Esophagus (tissue), 2 donors: ENCODE data around the gene NELFA. TPM values are rescaled to one million over a fixed set of nuclear protein-coding genes. Genes with fewer than 3 reads are reported as not detected.

Source experiments
- H3K27ac ChIP-seq, 2 donors: one replicate each; pipeline ENCODE4 v1.5.1; 2013; ENCODE audit warnings: low read depth in 2 of 2, mild to moderate bottlenecking in 2 of 2, inconsistent platforms in 1 of 2, low read length in 1 of 2, moderate library complexity in 1 of 2
- H3K27me3 ChIP-seq, 2 donors: one replicate each; pipeline ENCODE4 v1.6.1; 2013; ENCODE audit warnings: low read length in 2 of 2, control low read depth in 1 of 2, mild to moderate bottlenecking in 1 of 2; ENCODE audit not compliant: insufficient read depth in 2 of 2, control insufficient read depth in 1 of 2
- H3K36me3 ChIP-seq, 2 donors: one replicate each; pipeline ENCODE4 v1.6.1; 2013; ENCODE audit warnings: low read length in 1 of 2; ENCODE audit not compliant: control insufficient read depth in 2 of 2, insufficient read depth in 2 of 2
- H3K4me1 ChIP-seq, 2 donors: one replicate each; pipeline ENCODE4 v1.6.1; 2013; ENCODE audit warnings: low read length in 1 of 2; ENCODE audit not compliant: control insufficient read depth in 2 of 2, insufficient read depth in 2 of 2
- H3K4me3 ChIP-seq, 2 donors: one replicate each; pipeline ENCODE4 v1.5.1; 2013; ENCODE audit warnings: low read length in 2 of 2, mild to moderate bottlenecking in 2 of 2, low read depth in 1 of 2, moderate library complexity in 1 of 2
- H3K9me3 ChIP-seq, 2 donors: one replicate each; pipeline ENCODE4 v1.6.1; 2013; ENCODE audit warnings: mild to moderate bottlenecking in 2 of 2, low read depth in 1 of 2, low read length in 1 of 2, moderate library complexity in 1 of 2; ENCODE audit not compliant: control insufficient read depth in 2 of 2, insufficient read depth in 1 of 2
- WGBS, 2 donors: extraction: QIAGEN DNeasy Blood & Tissue Kit; methylation state at CpG; one replicate each; pipeline ENCODE4 v1.1.7; 2013; 5-methylcytosine and 5-hydroxymethylcytosine counted together
- polyA plus RNA-seq, 2 donors: library from polyadenylated mRNA; stranded (reverse); fragments of 200-250 nt; gene quantifications; one replicate each; pipeline ENCODE4 v1.2.3, GENCODE V29; 2013
- donor health status: healthy with polysubstance abuse.
- donor health status: Bipolar disorder and iron deficiency.

The NELFA gene
- polyA plus RNA-seq, 2 donors = 27.1 to 35.4 TPM

GRCh38 chr4:1969928-1970723, 38.6 kb downstream of the NELFA start:
- Histone ChIP-seq H3K4me3 (no peak overlapping the region), H3K9me3 (no peaks in the 10 kb centered on the region), H3K4me1 (no peaks in the 10 kb centered on the region), H3K27ac (no peak overlapping the region), H3K27me3 (no peaks in the 10 kb centered on the region), H3K36me3 (peaks cover 0 to 19% of the 10 kb centered on the region in 2 donors)
- WGBS, 2 donors = 95 to 96% methylated on average over 17 of the region's 17 CpGs

GRCh38 chr4:1968686-1969295, 40.0 kb downstream of the NELFA start:
- no peaks in the 10 kb centered on the region for H3K9me3 ChIP-seq
- no peaks in the 10 kb centered on the region for H3K27me3 ChIP-seq
- H3K4me1 ChIP-seq = no peaks in the 10 kb centered on the region
- peaks cover 0 to 15% of the 10 kb centered on the region in 2 donors for H3K36me3 ChIP-seq
- whole genome bisulfite sequencing, 2 donors = 93% methylated on average over 7 of the region's 7 CpGs
- no peak overlapping the region for H3K27ac ChIP-seq
- no peak overlapping the region for H3K4me3 ChIP-seq

DNA sequence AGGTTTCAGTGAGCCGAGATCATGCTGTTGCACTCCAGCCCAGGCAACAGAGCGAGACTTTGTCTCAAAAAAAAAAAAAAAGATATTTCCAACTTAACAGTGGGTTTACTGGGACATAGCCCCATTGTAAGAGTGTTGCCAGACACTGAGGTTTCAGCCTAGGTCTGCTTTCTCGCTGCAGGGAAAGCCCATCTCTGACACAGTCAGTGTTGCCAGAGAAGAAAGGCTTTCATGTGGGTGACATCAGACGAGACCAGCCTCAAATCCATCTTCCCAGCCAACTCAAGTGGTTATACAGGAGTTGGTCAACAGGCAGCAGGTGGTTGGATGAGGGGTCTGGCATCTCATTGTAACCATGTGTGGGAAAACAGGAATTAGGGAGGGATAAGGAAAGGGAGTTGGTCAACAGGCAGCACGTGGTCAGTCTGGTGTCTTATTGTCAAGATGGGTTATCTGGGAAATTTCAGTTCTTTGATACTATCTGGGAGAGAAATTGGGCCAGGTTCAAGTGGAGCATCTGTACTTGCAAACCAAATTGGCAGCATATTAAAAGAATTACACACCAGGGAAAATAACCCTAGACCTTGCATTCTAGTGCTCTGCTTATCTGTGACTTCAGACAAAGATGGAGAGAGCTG, 41.1 kb downstream of the NELFA start:
- Histone ChIP-seq H3K4me1 (no peaks in the 10 kb centered on the region), H3K9me3 (no peaks in the 10 kb centered on the region), H3K27ac (no peak overlapping the region), H3K4me3 (no peak overlapping the region), H3K36me3 (peaks cover 0 to 11% of the 10 kb centered on the region in 2 donors), H3K27me3 (no peaks in the 10 kb centered on the region)
- WGBS, 2 donors = 86 to 87% methylated on average over 5 of the region's 5 CpGs

GRCh38 chr4:1964971-1965370, 43.8 kb downstream of the NELFA start:
- H3K27me3 ChIP-seq = no peaks in the 10 kb centered on the region
- H3K27ac ChIP-seq = no peak overlapping the region
- H3K4me1 ChIP-seq = no peaks in the 10 kb centered on the region
- WGBS, 2 donors = 94 to 100% methylated on average over 1 of the region's 1 CpG
- H3K9me3 ChIP-seq = no peaks in the 10 kb centered on the region
- H3K36me3 ChIP-seq = peaks cover 6 to 14% of the 10 kb centered on the region in 2 donors
- H3K4me3 ChIP-seq = no peak overlapping the region

GRCh38 chr4:1964443-1964842, 44.3 kb downstream of the NELFA start:
- H3K4me1 ChIP-seq = no peaks in the 10 kb centered on the region
- H3K4me3 ChIP-seq = no peak overlapping the region
- H3K27me3 ChIP-seq = no peaks in the 10 kb centered on the region
- no peaks in the 10 kb centered on the region for H3K9me3 ChIP-seq
- H3K27ac ChIP-seq = no peak overlapping the region
- WGBS, 2 donors = 75 to 84% methylated on average over 6 of the region's 6 CpGs
- peaks cover 6 to 14% of the 10 kb centered on the region in 2 donors for H3K36me3 ChIP-seq

DNA sequence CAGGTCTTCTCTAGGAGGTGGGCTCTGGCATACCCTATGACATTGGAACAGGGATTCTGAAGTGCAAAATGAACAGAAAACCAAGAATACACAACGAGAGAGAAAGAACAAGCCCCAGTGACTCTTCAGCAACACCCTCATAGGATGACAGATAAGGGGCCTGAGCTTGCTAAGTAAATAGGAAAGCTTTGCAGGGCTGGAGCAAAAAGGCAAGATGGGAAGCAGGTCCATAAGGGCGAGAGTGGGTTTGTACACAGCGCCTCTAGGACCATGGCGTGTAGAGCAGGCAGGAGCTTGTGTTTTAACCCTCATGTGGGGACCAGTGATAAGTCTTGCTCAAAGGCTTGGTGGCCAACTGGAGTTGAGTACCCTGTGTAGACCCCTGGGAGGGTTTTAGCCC, 45.8 kb downstream of the NELFA start:
- Histone ChIP-seq H3K27ac (no peak overlapping the region), H3K9me3 (no peaks in the 10 kb centered on the region), H3K36me3 (peaks cover 6 to 18% of the 10 kb centered on the region in 2 donors), H3K4me1 (no peaks in the 10 kb centered on the region), H3K4me3 (no peak overlapping the region), H3K27me3 (no peaks in the 10 kb centered on the region)
- WGBS, 2 donors = 91 to 97% methylated on average over 4 of the region's 4 CpGs

DNA sequence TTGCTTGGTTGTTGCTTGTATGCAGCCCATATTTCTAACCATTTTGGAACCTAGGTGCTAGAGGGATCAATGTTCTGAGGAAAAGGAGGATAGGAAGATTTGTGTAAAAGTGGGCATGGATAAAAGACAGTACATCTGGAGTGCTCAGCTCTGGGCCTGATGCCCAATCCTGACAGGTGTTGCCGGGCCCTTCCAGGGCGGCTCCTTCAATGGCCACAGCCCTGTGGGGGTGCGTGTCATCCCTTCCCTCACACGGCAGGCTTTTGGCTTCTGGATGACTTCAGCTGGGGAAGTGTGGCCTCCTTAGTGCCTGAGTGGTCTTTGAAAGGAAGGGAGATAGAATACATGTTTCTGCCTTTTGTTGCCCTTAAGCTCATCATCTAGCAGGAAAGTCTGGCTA, 47.2 kb downstream of the NELFA start:
- 76 to 86% methylated on average over 4 of the region's 4 CpGs for WGBS, 2 donors
- Histone ChIP-seq H3K4me1 (no peaks in the 10 kb centered on the region), H3K27me3 (no peaks in the 10 kb centered on the region), H3K4me3 (no peak overlapping the region), H3K9me3 (no peaks in the 10 kb centered on the region), H3K36me3 (peaks cover 6 to 20% of the 10 kb centered on the region in 2 donors), H3K27ac (no peak overlapping the region)

DNA sequence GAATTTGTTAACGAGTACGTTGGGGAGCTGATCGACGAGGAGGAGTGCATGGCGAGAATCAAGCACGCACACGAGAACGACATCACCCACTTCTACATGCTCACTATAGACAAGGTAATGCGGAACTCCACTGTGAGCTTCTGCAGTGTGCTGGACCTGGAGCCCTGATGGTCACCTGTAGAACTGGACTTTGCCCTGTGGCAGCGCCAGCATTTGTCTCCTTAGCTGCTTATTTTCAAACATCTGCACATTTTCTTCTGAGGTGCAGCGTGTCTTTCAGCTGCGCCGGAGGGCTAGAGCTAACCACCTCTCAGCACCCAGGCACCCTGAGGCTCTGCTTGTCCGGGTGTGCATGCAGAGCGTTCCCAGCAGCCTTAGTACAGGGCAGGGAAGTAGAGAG, 47.7 kb downstream of the NELFA start:
- Histone ChIP-seq H3K36me3 (peaks cover 6 to 23% of the 10 kb centered on the region in 2 donors), H3K9me3 (no peaks in the 10 kb centered on the region), H3K4me1 (no peaks in the 10 kb centered on the region), H3K27ac (no peak overlapping the region), H3K27me3 (no peaks in the 10 kb centered on the region), H3K4me3 (no peak overlapping the region)
- WGBS, 2 donors = 88 to 96% methylated on average over 15 of the region's 15 CpGs

DNA sequence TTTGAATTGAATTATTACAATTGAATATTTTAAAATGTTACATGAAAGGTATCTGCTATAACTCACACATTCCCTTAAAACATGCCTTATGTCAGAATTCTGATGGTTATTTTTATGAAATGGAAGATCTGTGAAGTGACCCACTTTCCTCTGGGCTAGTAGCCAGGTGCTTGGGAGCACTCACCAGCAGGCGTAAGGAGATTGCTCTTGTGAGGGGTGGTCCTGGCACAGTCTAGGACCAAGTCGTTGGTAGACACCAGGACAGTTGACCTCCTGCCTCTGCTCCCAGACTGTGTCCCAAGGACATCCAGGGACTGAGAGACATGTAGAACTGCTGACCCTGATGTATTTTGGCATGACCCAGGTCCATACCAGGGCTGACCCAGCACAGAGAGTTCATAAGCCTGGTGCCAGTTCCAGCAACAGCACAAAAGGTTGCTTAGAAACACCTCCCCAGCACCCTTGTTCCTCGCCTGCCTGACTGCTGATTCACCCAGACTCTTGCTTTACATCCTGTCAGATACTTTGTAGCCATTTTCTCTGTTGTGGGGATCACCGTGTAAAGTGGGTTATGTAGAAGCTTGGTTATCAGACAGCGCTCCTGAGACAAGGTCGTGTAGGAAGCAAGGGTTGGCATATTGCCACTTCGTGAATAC, 48.5 kb downstream of the NELFA start:
- Histone ChIP-seq H3K36me3 (peaks cover 6 to 25% of the 10 kb centered on the region in 2 donors), H3K9me3 (no peaks in the 10 kb centered on the region), H3K4me1 (no peaks in the 10 kb centered on the region), H3K27me3 (no peaks in the 10 kb centered on the region), H3K27ac (no peak overlapping the region), H3K4me3 (no peak overlapping the region)
- WGBS, 2 donors = 82 to 88% methylated on average over 7 of the region's 7 CpGs
